Gastroesophageal sphincter (tissue), 3 donors: ENCODE results near the gene DGKG.

Experiments used
- EP300 ChIP-seq: sonication (generic); formaldehyde crosslinking; IDR thresholded peaks from one replicate; pipeline ENCODE4 v1.6.1; 2017; ENCODE audit warnings: antibody characterized with exemption, mild to moderate bottlenecking
- POLR2A ChIP-seq, 2 donors: fragments of 450-650 bp; IDR thresholded peaks; one replicate each; pipeline ENCODE4 v1.6.1; 2017; ENCODE audit warnings: antibody characterized with exemption in 2 of 2, mild to moderate bottlenecking in 2 of 2, moderate library complexity in 1 of 2
- TF ChIP-seq, protein P1 (sequence below), 4 experiments: fragments of 200-600 bp in 2 of 4; fragments of 450-650 bp in 2 of 4; sonication (generic) in 1 of 4; IDR thresholded peaks; one replicate each; pipeline ENCODE4 v1.5.1; 2017 to 2019; ENCODE audit warnings: antibody characterized with exemption in 4 of 4, mild to moderate bottlenecking in 2 of 4, moderate library complexity in 2 of 4

DNA sequence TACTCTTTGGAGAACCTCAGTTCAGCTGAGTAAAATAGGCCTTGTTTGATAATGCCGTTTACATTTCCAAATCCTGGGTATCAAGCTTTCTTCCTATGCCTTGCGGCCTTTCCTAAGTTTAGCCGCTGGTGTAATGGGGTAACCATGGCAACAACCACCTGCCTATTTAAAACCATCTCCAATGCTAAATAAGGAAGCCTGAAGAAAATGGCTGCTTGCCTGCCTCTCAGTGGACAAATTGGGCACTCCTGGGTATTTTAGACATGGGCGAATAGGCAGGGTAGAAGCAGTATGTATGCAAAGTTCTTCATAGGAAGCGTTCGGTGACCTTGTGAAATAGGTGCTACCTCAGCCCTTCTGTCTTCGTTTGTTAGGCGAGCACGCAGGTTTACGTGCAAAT lies 122.7 kb downstream of the DGKG start:
- TF ChIP-seq, protein P1, sequence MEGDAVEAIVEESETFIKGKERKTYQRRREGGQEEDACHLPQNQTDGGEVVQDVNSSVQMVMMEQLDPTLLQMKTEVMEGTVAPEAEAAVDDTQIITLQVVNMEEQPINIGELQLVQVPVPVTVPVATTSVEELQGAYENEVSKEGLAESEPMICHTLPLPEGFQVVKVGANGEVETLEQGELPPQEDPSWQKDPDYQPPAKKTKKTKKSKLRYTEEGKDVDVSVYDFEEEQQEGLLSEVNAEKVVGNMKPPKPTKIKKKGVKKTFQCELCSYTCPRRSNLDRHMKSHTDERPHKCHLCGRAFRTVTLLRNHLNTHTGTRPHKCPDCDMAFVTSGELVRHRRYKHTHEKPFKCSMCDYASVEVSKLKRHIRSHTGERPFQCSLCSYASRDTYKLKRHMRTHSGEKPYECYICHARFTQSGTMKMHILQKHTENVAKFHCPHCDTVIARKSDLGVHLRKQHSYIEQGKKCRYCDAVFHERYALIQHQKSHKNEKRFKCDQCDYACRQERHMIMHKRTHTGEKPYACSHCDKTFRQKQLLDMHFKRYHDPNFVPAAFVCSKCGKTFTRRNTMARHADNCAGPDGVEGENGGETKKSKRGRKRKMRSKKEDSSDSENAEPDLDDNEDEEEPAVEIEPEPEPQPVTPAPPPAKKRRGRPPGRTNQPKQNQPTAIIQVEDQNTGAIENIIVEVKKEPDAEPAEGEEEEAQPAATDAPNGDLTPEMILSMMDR (IDR thresholded peaks at IDR 0.05): peak in 3 of 4 experiments; percentile 22 to 50 (median 40)
- no peak for TF ChIP-seq POLR2A (IDR thresholded peaks at IDR 0.05)
- no peak for TF ChIP-seq EP300
